Esophagus muscularis mucosa (tissue), 4 donors: ENCODE data around the gene MED26. TPM values are rescaled to one million over a fixed set of nuclear protein-coding genes. Genes with fewer than 3 reads are reported as not detected.

Source experiments
- DNase-seq: peaks from one replicate; pipeline ENCODE4 v3.0.0-alpha.2; 2017; ENCODE audit errors: extremely low spot score
- H3K27ac ChIP-seq, 4 donors: fragments of 200-600 bp; sonication (generic); replicated peaks in 1 of 4; 1 replicate in 3 of 4; 2 replicates in 1 of 4; pipeline ENCODE4 v1.5.1; 2016 to 2019; ENCODE audit warnings: mild to moderate bottlenecking in 1 of 4
- H3K27me3 ChIP-seq, 4 donors: fragments of 200-600 bp; sonication (generic); one replicate each; pipeline versions ENCODE4 v1.5.1 to v1.6.0; 2016 to 2019
- H3K36me3 ChIP-seq, 4 donors: fragments of 200-600 bp; sonication (generic); one replicate each; pipeline ENCODE4 v1.5.1; 2016 to 2019
- H3K4me1 ChIP-seq, 4 donors: fragments of 200-600 bp; sonication (generic); one replicate each; pipeline ENCODE4 v1.5.1; 2016 to 2019
- H3K4me3 ChIP-seq, 4 donors: fragments of 200-600 bp; sonication (generic); 1 replicate in 2 of 4; 2 replicates in 2 of 4; pipeline ENCODE4 v1.5.1; 2016 to 2019; ENCODE audit warnings: mild to moderate bottlenecking in 4 of 4, moderate library complexity in 1 of 4
- H3K9me3 ChIP-seq, 4 donors: fragments of 200-600 bp; sonication (generic); 1 replicate in 3 of 4; 2 replicates in 1 of 4; pipeline ENCODE4 v1.5.1; 2016 to 2019
- EP300 ChIP-seq: sonication (generic); formaldehyde crosslinking; IDR thresholded peaks from one replicate; pipeline ENCODE4 v1.6.1; 2017; ENCODE audit warnings: antibody characterized with exemption
- POLR2A ChIP-seq: fragments of 450-650 bp; IDR thresholded peaks from one replicate; pipeline ENCODE4 v1.6.1; 2017; ENCODE audit warnings: antibody characterized with exemption, moderate library complexity, mild to moderate bottlenecking, low read depth
- POLR2AphosphoS5 ChIP-seq, 2 donors: sonication (generic); formaldehyde crosslinking; IDR thresholded peaks; one replicate each; pipeline ENCODE4 v1.6.1; 2017; ENCODE audit warnings: antibody characterized with exemption in 2 of 2
- WGBS: methylation state at CpG from one replicate; pipeline ENCODE4 v1.1.5; 2018; 5-methylcytosine and 5-hydroxymethylcytosine counted together
- intact Hi-C: fragments of 100-400 bp; cut with DNase I; formaldehyde crosslinking; loops from one replicate; pipeline ENCODE4 v1.15.1; 2023
- total RNA-seq, 4 donors: library from RNA; depleted of rRNA; stranded (reverse); fragments of >200 nt; gene quantifications; one replicate each; pipeline versions ENCODE4 v1.1.0 to v1.2.1, GENCODE V29; 2016
- TF ChIP-seq, protein P1 (sequence below), 3 experiments: fragments of 200-600 bp in 2 of 3; fragments of 450-650 bp in 1 of 3; sonication (generic) in 2 of 3; IDR thresholded peaks; one replicate each; pipeline ENCODE4 v1.5.1; 2017 to 2019; ENCODE audit warnings: antibody characterized with exemption in 3 of 3, mild to moderate bottlenecking in 2 of 3, moderate library complexity in 1 of 3

Gene MED26
- total RNA-seq, 4 donors from 2014 or later, result 4.2 to 11.7 (median 8.8) TPM

DNA sequence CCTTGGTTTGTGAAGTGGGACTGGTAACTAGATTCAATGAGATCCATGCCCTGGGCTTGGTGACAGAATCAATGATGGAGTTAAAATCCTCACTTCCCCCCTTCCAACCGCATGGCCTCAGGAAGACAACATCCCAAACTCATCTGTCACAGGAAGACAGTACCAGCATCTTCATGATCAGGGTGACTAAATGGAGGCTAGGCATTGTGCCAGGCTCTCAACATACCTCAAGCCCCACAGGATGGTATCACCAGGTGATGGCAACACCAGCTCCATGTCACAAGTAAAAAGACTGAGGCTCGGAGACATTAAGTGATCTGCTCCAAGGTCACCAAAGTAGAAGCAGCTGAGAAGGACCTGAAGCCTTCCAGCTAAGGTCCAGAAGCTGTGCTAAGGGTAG lies 14.2 kb downstream of the MED26 start:
- Histone ChIP-seq H3K4me1 (peaks cover 43 to 80% (median 49%) of the 10 kb centered on the region in 4 donors), H3K4me3 (no peak overlapping the region), H3K27me3 (no peaks in the 10 kb centered on the region), H3K27ac (no peak overlapping the region), H3K9me3 (no peaks in the 10 kb centered on the region), H3K36me3 (no peaks in the 10 kb centered on the region)
- intact Hi-C loops, result no loop called here
- no peak for TF ChIP-seq POLR2A
- TF ChIP-seq, protein P1, sequence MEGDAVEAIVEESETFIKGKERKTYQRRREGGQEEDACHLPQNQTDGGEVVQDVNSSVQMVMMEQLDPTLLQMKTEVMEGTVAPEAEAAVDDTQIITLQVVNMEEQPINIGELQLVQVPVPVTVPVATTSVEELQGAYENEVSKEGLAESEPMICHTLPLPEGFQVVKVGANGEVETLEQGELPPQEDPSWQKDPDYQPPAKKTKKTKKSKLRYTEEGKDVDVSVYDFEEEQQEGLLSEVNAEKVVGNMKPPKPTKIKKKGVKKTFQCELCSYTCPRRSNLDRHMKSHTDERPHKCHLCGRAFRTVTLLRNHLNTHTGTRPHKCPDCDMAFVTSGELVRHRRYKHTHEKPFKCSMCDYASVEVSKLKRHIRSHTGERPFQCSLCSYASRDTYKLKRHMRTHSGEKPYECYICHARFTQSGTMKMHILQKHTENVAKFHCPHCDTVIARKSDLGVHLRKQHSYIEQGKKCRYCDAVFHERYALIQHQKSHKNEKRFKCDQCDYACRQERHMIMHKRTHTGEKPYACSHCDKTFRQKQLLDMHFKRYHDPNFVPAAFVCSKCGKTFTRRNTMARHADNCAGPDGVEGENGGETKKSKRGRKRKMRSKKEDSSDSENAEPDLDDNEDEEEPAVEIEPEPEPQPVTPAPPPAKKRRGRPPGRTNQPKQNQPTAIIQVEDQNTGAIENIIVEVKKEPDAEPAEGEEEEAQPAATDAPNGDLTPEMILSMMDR (IDR thresholded peaks at IDR 0.05), result no peak
- TF ChIP-seq EP300, result no peak
- TF ChIP-seq POLR2AphosphoS5 (IDR thresholded peaks at IDR 0.05), result no peak
- no peak for DNase-seq
- 89% methylated on average over 1 of the region's 2 CpGs for WGBS

DNA sequence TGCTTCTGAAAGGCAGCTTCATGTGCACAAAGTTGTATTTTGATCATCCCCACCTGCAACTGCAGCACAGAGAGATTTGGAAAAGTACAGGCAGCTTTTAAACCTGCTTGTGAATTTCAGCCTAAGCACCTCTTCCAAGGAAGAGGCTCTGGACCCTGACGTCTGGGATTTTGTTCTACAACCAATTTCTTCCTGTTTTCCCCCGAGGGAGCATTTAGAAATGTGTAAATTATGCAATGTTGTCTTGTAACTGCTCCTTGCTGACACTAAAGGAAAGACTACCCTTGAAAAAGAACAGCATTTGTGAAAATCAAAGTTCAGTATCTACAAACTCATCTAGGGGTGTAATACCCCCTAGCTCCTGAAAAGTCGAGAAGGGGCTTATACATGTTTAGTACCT lies 15.4 kb downstream of the MED26 start:
- H3K27me3 ChIP-seq, result no peaks in the 10 kb centered on the region
- peaks cover 47 to 80% (median 51%) of the 10 kb centered on the region in 4 donors for H3K4me1 ChIP-seq
- peak overlapping the region in 1 of 4 donors; percentile 35 for H3K27ac ChIP-seq
- intact Hi-C loops, result no loop called here
- no peak for DNase-seq
- H3K36me3 ChIP-seq, result no peaks in the 10 kb centered on the region
- H3K4me3 ChIP-seq, result no peak overlapping the region
- H3K9me3 ChIP-seq, result no peaks in the 10 kb centered on the region
- WGBS, result 59% methylated on average over 3 of the region's 3 CpGs
- TF ChIP-seq POLR2AphosphoS5 (IDR thresholded peaks at IDR 0.05), result no peak
- TF ChIP-seq, protein P1 (IDR thresholded peaks at IDR 0.05), result no peak
- TF ChIP-seq POLR2A, result no peak
- TF ChIP-seq EP300, result no peak

GRCh38 chr19:16611121-16611520 lies 16.9 kb downstream of the MED26 start:
- Histone ChIP-seq H3K27me3 (no peaks in the 10 kb centered on the region), H3K4me3 (no peak overlapping the region), H3K27ac (no peak overlapping the region), H3K36me3 (no peaks in the 10 kb centered on the region), H3K9me3 (no peaks in the 10 kb centered on the region), H3K4me1 (peaks cover 55 to 80% (median 55%) of the 10 kb centered on the region in 4 donors)
- WGBS, result 91% methylated on average over 6 of the region's 6 CpGs
- intact Hi-C loops, result no loop called here
- no peak for DNase-seq
- TF ChIP-seq EP300 (no peak), POLR2AphosphoS5 (IDR thresholded peaks at IDR 0.05) (no peak), POLR2A (no peak)
- TF ChIP-seq, protein P1 (IDR thresholded peaks at IDR 0.05), result no peak

DNA sequence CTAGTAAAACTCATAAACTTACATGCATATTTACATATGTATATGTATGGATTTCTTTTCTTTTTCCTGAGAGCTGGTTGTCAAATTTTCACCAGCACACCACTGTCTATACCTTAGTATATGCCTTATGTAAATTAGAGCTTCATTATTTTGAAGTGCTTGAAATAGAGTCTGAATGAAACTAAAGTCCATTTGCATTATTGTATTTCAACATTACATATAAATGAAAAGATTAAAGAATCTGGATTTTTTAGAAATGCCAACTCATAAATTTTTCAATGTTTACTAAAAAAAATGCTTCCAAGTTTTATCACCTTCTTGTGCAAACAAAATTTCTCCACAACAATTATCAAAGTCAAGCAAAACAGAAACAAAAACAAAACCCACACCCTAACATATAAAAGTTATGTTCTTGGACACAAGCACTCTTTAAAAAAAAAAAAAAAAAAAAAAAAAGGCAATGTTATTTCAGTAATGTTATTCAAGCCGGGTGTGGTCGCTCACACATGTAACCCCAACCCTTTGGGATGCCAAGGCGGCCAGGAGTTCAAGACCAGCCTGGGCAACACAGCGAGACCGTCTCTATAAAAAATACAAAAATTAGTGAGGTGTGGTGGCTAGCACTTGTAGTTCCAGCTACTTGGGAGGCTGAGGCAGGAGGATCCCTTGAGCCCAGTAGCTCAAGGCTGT lies 18.3 kb downstream of the MED26 start:
- Histone ChIP-seq H3K36me3 (no peaks in the 10 kb centered on the region), H3K27ac (no peak overlapping the region), H3K4me1 (peaks cover 63 to 80% (median 64%) of the 10 kb centered on the region in 4 donors), H3K9me3 (no peaks in the 10 kb centered on the region), H3K4me3 (no peak overlapping the region), H3K27me3 (no peaks in the 10 kb centered on the region)
- TF ChIP-seq, protein P1 (IDR thresholded peaks at IDR 0.05), result no peak
- TF ChIP-seq POLR2A (no peak), POLR2AphosphoS5 (IDR thresholded peaks at IDR 0.05) (no peak), EP300 (no peak)
- intact Hi-C loops, result no loop called here
- DNase-seq, result no peak
- WGBS, result 84% methylated on average over 5 of the region's 5 CpGs

DNA sequence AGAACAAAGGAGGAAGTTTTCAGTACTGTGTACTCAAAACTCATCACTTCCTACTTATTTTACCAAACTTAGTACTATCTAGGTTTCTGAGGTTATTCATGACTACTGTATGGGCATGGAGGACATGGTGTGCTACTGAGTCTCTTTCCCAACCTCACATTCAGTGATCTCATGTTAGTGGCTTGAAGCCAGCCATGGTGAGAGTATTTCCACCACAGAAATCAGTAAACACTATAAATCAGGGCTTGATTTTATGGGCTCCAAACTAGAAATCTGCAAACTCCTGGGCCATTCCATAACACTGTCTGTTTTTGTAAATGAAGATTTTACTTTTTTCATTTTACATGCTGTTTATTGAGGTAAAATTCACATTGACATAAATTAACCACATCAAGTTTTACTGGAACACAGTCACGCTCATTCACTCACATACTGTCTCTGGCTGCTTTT lies 19.7 kb downstream of the MED26 start:
- WGBS, result 95% methylated on average over 1 of the region's 1 CpG
- Histone ChIP-seq H3K27me3 (no peaks in the 10 kb centered on the region), H3K36me3 (no peaks in the 10 kb centered on the region), H3K9me3 (no peaks in the 10 kb centered on the region), H3K4me3 (no peak overlapping the region), H3K4me1 (peaks cover 58 to 78% (median 61%) of the 10 kb centered on the region in 4 donors), H3K27ac (peak overlapping the region; percentile 68 to 77 (median 72))
- DNase-seq, result no peak
- intact Hi-C loops, result no loop called here
- TF ChIP-seq POLR2AphosphoS5 (IDR thresholded peaks at IDR 0.05) (peak; percentile 67 to 78), EP300 (peak; percentile 49), POLR2A (no peak)
- TF ChIP-seq, protein P1 (IDR thresholded peaks at IDR 0.05), result no peak
